Stomach (tissue), 4 donors: Measurements from ENCODE around the gene REEP6.

Experiments
- CTCF ChIP-seq, 7 experiments: fragments of 450-650 bp in 4 of 7; fragments of 200-600 bp in 3 of 7; sonication (generic) in 3 of 7; IDR thresholded peaks; one replicate each; pipeline ENCODE4 v1.5.1; 2016 to 2019; ENCODE audit warnings: antibody characterized with exemption in 7 of 7, control low read depth in 2 of 7, mild to moderate bottlenecking in 1 of 7
- EP300 ChIP-seq: sonication (generic); formaldehyde crosslinking; IDR thresholded peaks from one replicate; pipeline ENCODE4 v1.6.1; 2017; ENCODE audit warnings: antibody characterized with exemption
- POLR2A ChIP-seq, 4 donors: fragments of 450-650 bp; IDR thresholded peaks; one replicate each; pipeline ENCODE4 v1.6.1; 2016; ENCODE audit warnings: antibody characterized with exemption in 4 of 4, control low read depth in 2 of 4, mild to moderate bottlenecking in 1 of 4, moderate library complexity in 1 of 4

GRCh38 chr19:1514986-1515721 is 24.2 kb downstream of the REEP6 start:
- TF ChIP-seq CTCF (IDR thresholded peaks at IDR 0.05) (no peak), POLR2A (IDR thresholded peaks at IDR 0.05) (no peak), EP300 (no peak)
